Endothelial cell (in vitro differentiated cells): ENCODE data around the gene AK9. TPM values are rescaled to one million over a fixed set of nuclear protein-coding genes. Genes with fewer than 3 reads are reported as not detected.

Experiments used
- DNase-seq: peaks from one replicate; pipeline ENCODE4 v3.0.0; 2021; ENCODE audit warnings: low spot score
- H3K27ac Mint-ChIP-seq: one replicate; pipeline ENCODE4 v1.8.0; 2021; ENCODE audit warnings: mixed read lengths, inconsistent platforms; ENCODE audit not compliant: unreplicated experiment
- H3K27me3 Mint-ChIP-seq: one replicate; pipeline ENCODE4 v1.8.0; 2021; ENCODE audit warnings: mild to moderate bottlenecking, moderate library complexity, mixed read lengths, inconsistent platforms; ENCODE audit not compliant: unreplicated experiment
- H3K36me3 Mint-ChIP-seq: one replicate; pipeline ENCODE4 v1.8.0; 2021; ENCODE audit warnings: mild to moderate bottlenecking, low read depth, mixed read lengths, inconsistent platforms; ENCODE audit not compliant: unreplicated experiment
- H3K4me1 Mint-ChIP-seq: one replicate; pipeline ENCODE4 v1.8.0; 2021; ENCODE audit warnings: mild to moderate bottlenecking, mixed read lengths, inconsistent platforms; ENCODE audit not compliant: unreplicated experiment
- H3K4me3 Mint-ChIP-seq: one replicate; pipeline ENCODE4 v1.8.0; 2021; ENCODE audit warnings: mild to moderate bottlenecking, mixed read lengths, inconsistent platforms; ENCODE audit not compliant: unreplicated experiment
- H3K9me3 Mint-ChIP-seq: one replicate; pipeline ENCODE4 v1.8.0; 2021; ENCODE audit warnings: mixed read lengths, inconsistent platforms; ENCODE audit not compliant: unreplicated experiment
- CTCF ChIP-seq: fragments of 200-600 bp; sonication (generic); IDR thresholded peaks from one replicate; pipeline ENCODE4 v1.5.0; 2021; ENCODE audit warnings: antibody characterized with exemption; ENCODE audit not compliant: unreplicated experiment
- total RNA-seq: library from RNA; stranded (reverse); fragmentation: NEBNext Ultra II Directional; extraction: Animal tissue kit (Norgen Biotek cat#: 25700); gene quantifications from one replicate; pipeline ENCODE4 v1.2.1, GENCODE V29; 2021; ENCODE audit not compliant: unreplicated experiment

The AK9 gene
- total RNA-seq, 1 donor from 2014 or later, result 3.5 TPM

GRCh38 chr6:109449795-109450673, 241.0 kb downstream of the AK9 start:
- Mint-ChIP-seq H3K27ac (no peak overlapping the region), H3K4me1 (no peaks in the 10 kb centered on the region), H3K4me3 (no peak overlapping the region), H3K27me3 (peaks cover 14% of the 10 kb centered on the region), H3K9me3 (no peaks in the 10 kb centered on the region), H3K36me3 (peaks cover 17% of the 10 kb centered on the region)
- no peak for TF ChIP-seq CTCF
- DNase-seq, result no peak

- no peak overlapping the region for H3K27ac Mint-ChIP-seq
- no peaks in the 10 kb centered on the region for H3K4me1 Mint-ChIP-seq
- no peaks in the 10 kb centered on the region for H3K9me3 Mint-ChIP-seq
- no peak for DNase-seq
- H3K36me3 Mint-ChIP-seq, result peaks cover 17% of the 10 kb centered on the region
- peaks cover 9% of the 10 kb centered on the region for H3K27me3 Mint-ChIP-seq
- no peak for TF ChIP-seq CTCF
- no peak overlapping the region for H3K4me3 Mint-ChIP-seq
These were observed 241.8 kb downstream of the AK9 start for GRCh38 chr6:109449064-109449794.

- no peaks in the 10 kb centered on the region for H3K9me3 Mint-ChIP-seq
- H3K4me3 Mint-ChIP-seq, result no peak overlapping the region
- H3K27me3 Mint-ChIP-seq, result peaks cover 9% of the 10 kb centered on the region
- H3K27ac Mint-ChIP-seq, result no peak overlapping the region
- TF ChIP-seq CTCF, result no peak
- DNase-seq, result no peak
- peaks cover 17% of the 10 kb centered on the region for H3K36me3 Mint-ChIP-seq
- H3K4me1 Mint-ChIP-seq, result no peaks in the 10 kb centered on the region
These were observed 242.4 kb downstream of the AK9 start for GRCh38 chr6:109448615-109449014.

GRCh38 chr6:109447878-109448555, 243.0 kb downstream of the AK9 start:
- Mint-ChIP-seq H3K4me3 (no peak overlapping the region), H3K4me1 (no peaks in the 10 kb centered on the region), H3K27me3 (peaks cover 9% of the 10 kb centered on the region), H3K27ac (no peak overlapping the region), H3K9me3 (no peaks in the 10 kb centered on the region), H3K36me3 (peaks cover 17% of the 10 kb centered on the region)
- DNase-seq, result no peak
- no peak for TF ChIP-seq CTCF
